ENCODE measurements around the gene FADS3. TPM values are rescaled to one million over a fixed set of nuclear protein-coding genes. Genes with fewer than 3 reads are reported as not detected.

The FADS3 gene
- total and polyA plus RNA-seq, 2 of the 4 experiments (the other 2 are of a cell fraction) = 54.5 to 110 TPM

GRCh38 chr11:61853698-61854169, 37.6 kb downstream of the FADS3 start:
- TF ChIP-seq CHD1 (IDR thresholded peaks at IDR 0.05; ENCODE audit: low read depth, low read length) (no peak), FOS (IDR thresholded peaks at IDR 0.05; ENCODE audit: low read depth, low read length) (no peak), SMC3 (IDR thresholded peaks at IDR 0.05; ENCODE audit: low read depth, low read length) (no peak), MAZ (IDR thresholded peaks at IDR 0.05; ENCODE audit: borderline replicate concordance, low read depth, low read length) (no peak), POLR2A (IDR thresholded peaks at IDR 0.05; ENCODE audit: low read depth, low read length) (no peak), NFE2L2 (IDR thresholded peaks at IDR 0.05; ENCODE audit: low read depth, low read length) (no peak), BHLHE40 (IDR thresholded peaks at IDR 0.05; ENCODE audit: low read depth, low read length) (no peak), RFX5 (IDR thresholded peaks at IDR 0.05; ENCODE audit: low read depth, low read length) (no peak), RAD21 (IDR thresholded peaks at IDR 0.05; ENCODE audit: low read length) (no peak), MXI1 (IDR thresholded peaks at IDR 0.05; ENCODE audit: borderline replicate concordance, low read depth, low read length) (no peak), CTCF (conservative IDR thresholded peaks at IDR 0.05; ENCODE audit: low read depth, low read length) (no peak), ELK1 (IDR thresholded peaks at IDR 0.05; ENCODE audit: borderline replicate concordance, low read depth, low read length) (no peak)
- no peak overlapping the region for H4K91ac ChIP-seq (ENCODE audit: insufficient read depth, low read depth, low read length)
- ATAC-seq (ENCODE audit: low read depth) (no peak), DNase-seq (no peak)
- POLR2A ChIA-PET (ENCODE audit: unreplicated experiment) = no interaction called here
- H2AK5ac ChIP-seq (ENCODE audit: low read depth, low read length) = no peak overlapping the region
- peak overlapping the region; percentile 57 for H2AK9ac ChIP-seq (replicated peaks; ENCODE audit: low read depth, low read length, poor library complexity)
- no peaks in the 10 kb centered on the region for H3K27me3 ChIP-seq (ENCODE audit: control insufficient read depth, insufficient read depth, low read length)
- no peaks in the 10 kb centered on the region for H3K4me1 ChIP-seq (ENCODE audit: control insufficient read depth, insufficient read depth, low read length)
- dilution Hi-C loops (cut with HindIII; ENCODE audit: low sequenced_read_pairs, unreplicated experiment) = no loop called here
- BruUV-seq (replicated peaks) = no TSS peak
- no peaks in the 10 kb centered on the region; a peak in 1 of 4 replicates for H3K79me1 ChIP-seq (ENCODE audit: low read depth in 1 of 2, low read length in 2 of 2)
- no peak overlapping the region for H3K4me2 ChIP-seq (ENCODE audit: low read depth, low read length)
- H3K18ac ChIP-seq (ENCODE audit: low read depth, low read length) = no peak overlapping the region
- H3K14ac ChIP-seq (replicated peaks; ENCODE audit: low read depth, low read length) = no peak overlapping the region
- H3K4me3 ChIP-seq (ENCODE audit: insufficient read depth, low read depth, low read length) = no peak overlapping the region
- no peak overlapping the region for H2AFZ ChIP-seq (replicated peaks; ENCODE audit: low read length, poor library complexity)
- no peak overlapping the region for H4K8ac ChIP-seq (ENCODE audit: low read depth in 2 of 2, low read length in 2 of 2)
- H3K23ac ChIP-seq (ENCODE audit: low read depth, low read length) = no peak overlapping the region
- H3K4ac ChIP-seq (ENCODE audit: low read depth, low read length) = no peak overlapping the region
- peaks cover 7% of the 10 kb centered on the region for H4K20me1 ChIP-seq (ENCODE audit: insufficient read depth, low read length)
- in situ Hi-C loops (cut with MboI; ENCODE audit: low sequenced_read_pairs) = loop anchor here (25.0 kb wide), 1 partner anchor 459 kb away; no protein-coding TSS in a partner anchor
- no peak overlapping the region for H4K5ac ChIP-seq (ENCODE audit: low read depth, low read length)
- WGBS, 2 experiments (ENCODE audit: extremely low coverage in 2 of 2, insufficient read length in 1 of 2) = 70% methylated on average over 2 of the region's 13 CpGs; no CpG with 5 or more reads in 1 of the 2 experiments
- no peak overlapping the region for H3K9ac ChIP-seq (ENCODE audit: low read depth, low read length)
- H2BK15ac ChIP-seq (ENCODE audit: low read depth, low read length) = no peak overlapping the region
- H3K27ac ChIP-seq (ENCODE audit: insufficient read depth, low read length) = no peak overlapping the region
- no peaks in the 10 kb centered on the region for H3K9me1 ChIP-seq (ENCODE audit: insufficient read depth, low read length)
- no peak overlapping the region for H2BK20ac ChIP-seq (ENCODE audit: low read depth, low read length)
- no peaks in the 10 kb centered on the region for H3K9me3 ChIP-seq (ENCODE audit: control insufficient read depth, insufficient read depth, low read length)
- no peak overlapping the region for H2BK5ac ChIP-seq (ENCODE audit: low read depth, low read length, poor library complexity, severe bottlenecking)
- no peak overlapping the region for H3K56ac ChIP-seq (ENCODE audit: extremely low read depth, insufficient read depth, low read length)
- CTCF ChIA-PET = no interaction called here
- no peak overlapping the region for H2BK120ac ChIP-seq (ENCODE audit: low read depth, low read length)
- intact Hi-C loops (cut with micrococcal nuclease) = no loop called here
- peaks cover 47% of the 10 kb centered on the region for H3K36me3 ChIP-seq (ENCODE audit: control insufficient read depth, insufficient read depth, low read length)
